Hair follicle dermal papilla cell (primary cell): ENCODE data around the gene SERF2. TPM values are rescaled to one million over a fixed set of nuclear protein-coding genes. Genes with fewer than 3 reads are reported as not detected.

Experiments
- small RNA-seq: library from RNA; depleted of rRNA; stranded (forward); fragments of <200 nt; gene quantifications from one replicate; pipeline ENCODE3, GENCODE V24; 2012
- total RNA-seq: library from RNA; depleted of rRNA; stranded (reverse); fragments of >200 nt; gene quantifications from 2 replicates; pipeline ENCODE4 v1.2.3, GENCODE V29; 2012

Gene SERF2
- total RNA-seq, result 274 and 621 TPM in 2 replicates

GRCh38 chr15:43791993-43792760 is at the start of gene SERF2:
Gene SERF2, plus strand, starts transcription at chr15:43792320. Its CDS starts 57 bp downstream, at chr15:43792377.

DNA sequence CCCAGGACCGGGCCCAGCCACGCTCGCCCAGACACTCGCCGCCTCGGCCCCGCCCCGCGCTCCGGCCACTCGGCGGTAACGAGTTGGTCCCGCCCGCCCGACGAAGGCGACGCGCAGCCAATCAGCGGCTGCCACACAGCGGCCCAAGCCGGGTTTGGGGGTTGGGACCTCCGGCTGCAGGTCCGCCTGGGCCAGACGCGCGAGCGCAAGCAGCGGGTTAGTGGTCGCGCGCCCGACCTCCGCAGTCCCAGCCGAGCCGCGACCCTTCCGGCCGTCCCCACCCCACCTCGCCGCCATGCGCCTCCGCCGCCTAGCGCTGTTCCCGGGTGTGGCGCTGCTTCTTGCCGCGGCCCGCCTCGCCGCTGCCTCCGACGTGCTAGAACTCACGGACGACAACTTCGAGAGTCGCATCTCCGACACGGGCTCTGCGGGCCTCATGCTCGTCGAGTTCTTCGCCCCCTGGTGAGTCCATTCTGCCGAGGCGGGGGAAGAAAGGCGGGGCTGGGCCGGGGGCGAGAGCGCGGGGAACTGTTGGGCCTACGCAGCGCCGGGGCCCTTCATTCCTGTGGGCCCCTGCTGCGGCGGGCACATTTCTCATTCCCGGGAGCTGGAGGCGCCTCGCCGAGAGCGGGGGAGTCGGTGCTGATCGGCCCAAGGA is 45.7 kb upstream of the SERF2 start, which contains the start of gene PDIA3:
TSS of gene PDIA3 (plus strand) at position 194 of the 658 bp plus-strand sequence. CDS start at position 296, 102 bp downstream.

GRCh38 chr15:43776718-43777266 is 15.3 kb upstream of the SERF2 start, which contains the start of gene ELL3:
Gene ELL3, minus strand, starts transcription at chr15:43776966. Its CDS starts 65 bp downstream, at chr15:43776901.

GRCh38 chr15:43799945-43800285 is 7.8 kb downstream of the SERF2 start, which contains the start of gene SERINC4:
Gene SERINC4, minus strand, starts transcription at chr15:43800220. Its CDS starts 234 bp downstream, at chr15:43799986.

GRCh38 chr15:43800286-43801141 is 8.4 kb downstream of the SERF2 start, which contains the start of gene HYPK:
Gene HYPK, plus strand, starts transcription at chr15:43800599. Its CDS starts 24 bp downstream, at chr15:43800623.

DNA sequence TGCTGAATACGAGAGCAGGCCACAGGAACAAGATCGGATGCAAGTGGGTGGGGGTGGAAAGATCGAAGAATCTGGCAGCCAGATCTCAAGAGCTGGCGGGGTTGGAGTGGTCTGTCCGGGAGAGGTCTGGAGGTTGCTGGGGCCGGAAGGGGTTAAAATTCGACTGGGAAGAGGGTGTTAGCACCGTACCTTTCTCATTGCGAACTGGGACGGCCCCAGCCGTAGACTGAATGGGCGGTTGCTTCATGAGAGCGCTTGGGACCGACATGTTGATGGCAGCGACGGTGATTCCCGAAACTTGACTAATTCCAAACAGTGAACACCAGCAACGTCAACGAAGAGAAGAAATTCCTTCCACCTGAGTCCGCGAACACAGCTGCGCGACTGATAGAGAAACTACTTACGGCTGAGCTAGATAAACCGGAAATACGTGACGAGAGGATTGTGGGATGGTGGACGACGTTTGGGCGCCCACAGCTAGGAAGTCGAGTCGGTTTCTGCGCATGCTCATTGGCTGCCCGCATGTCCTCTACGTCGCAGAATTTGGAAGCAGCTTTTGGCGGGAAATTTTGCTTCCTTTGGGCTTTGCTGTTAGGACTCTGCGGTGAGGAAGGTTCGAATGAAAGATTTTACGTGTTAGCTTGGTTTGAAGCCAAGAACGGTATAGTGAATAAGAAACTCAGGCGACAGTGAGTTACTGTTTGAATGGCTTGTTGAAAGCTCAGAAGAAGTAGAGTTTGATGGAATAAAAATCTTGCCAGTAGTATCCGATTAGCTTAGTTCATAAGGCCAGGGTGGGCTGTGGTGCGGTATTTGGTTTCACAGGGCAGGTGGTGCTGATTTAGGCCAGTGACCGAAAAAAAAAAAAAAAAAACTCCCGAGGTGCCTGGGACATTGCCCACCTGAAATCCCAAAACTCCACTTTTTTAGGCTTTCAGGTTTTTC is 32.5 kb downstream of the SERF2 start, which contains the start of gene MFAP1:
TSS of gene MFAP1 (minus strand) at position 389 of the 945 bp plus-strand sequence. CDS start at position 268, 121 bp downstream.

DNA sequence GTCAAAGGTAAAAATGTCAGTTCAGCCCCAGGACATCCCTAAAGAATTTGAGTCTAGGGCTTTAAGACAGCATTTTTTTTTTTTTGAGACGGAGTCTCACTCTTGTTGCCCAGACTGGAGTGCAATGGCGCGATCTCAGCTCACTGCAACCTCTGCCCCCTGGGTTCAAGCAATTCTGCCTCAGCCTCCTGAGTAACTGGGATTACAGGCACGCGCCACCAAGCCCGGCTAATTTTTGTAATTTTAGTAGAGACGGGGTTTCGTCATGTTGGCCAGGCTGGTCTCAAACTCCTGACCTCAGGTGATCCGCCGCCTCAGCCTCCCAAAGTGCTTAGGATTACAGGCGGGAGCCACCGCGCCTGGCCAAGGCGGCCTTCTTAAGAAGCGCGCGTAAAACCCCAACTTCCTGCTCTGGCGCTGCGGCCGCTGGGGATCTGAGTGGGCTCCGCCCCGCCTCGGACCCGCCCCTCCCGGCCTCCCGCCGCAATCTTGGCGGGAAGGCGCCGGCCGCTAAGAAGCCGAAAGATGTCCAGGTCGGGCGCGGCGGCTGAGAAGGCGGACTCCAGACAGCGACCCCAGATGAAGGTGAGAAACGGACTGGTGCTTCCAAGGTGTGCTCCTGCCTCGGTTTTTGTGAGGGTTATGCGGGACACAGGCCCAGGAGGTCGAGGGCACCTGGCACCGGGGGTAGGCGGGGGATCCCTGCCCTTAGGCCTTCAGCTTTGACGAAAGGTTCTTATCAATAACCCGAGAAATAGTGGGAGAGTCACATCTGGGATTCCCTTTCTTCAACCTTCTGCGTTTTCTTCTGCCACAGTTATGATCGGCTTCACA is 34.6 kb downstream of the SERF2 start, which contains the start of gene WDR76:
TSS of gene WDR76 (plus strand) at position 495 of the 834 bp plus-strand sequence. CDS start at position 526, 31 bp downstream.

Small RNA genes lying within 50 kb of the gene (small RNA-seq; reads per million reads assigned to genes)
- gene MIR1282, result not detected

Other genes starting within 250 kb of the SERF2 start
- 21.0 and 44.5 TPM in 2 replicates for gene PPIP5K1, start 202.1 kb upstream of the SERF2 start, total RNA-seq
- gene CKMT1B, start 198.3 kb upstream of the SERF2 start, total RNA-seq, result not detected in 2 replicates
- gene STRC, start 173.5 kb upstream of the SERF2 start, total RNA-seq, result under 0.01 TPM in 1 of 2 replicates, not detected in the other
- gene CATSPER2, start 143.5 kb upstream of the SERF2 start, total RNA-seq, result 0.24 and 0.65 TPM in 2 replicates
- gene CKMT1A, start 98.5 kb upstream of the SERF2 start, total RNA-seq, result not detected in 2 replicates
- gene PDIA3, start 45.9 kb upstream of the SERF2 start, total RNA-seq, result 159 and 163 TPM in 2 replicates
- 2.4 and 3.6 TPM in 2 replicates for gene ELL3, start 15.4 kb upstream of the SERF2 start, total RNA-seq
- gene SERINC4, start 7.9 kb downstream of the SERF2 start, total RNA-seq, result under 0.01 and 0.12 TPM in 2 replicates
- gene HYPK, start 8.3 kb downstream of the SERF2 start, total RNA-seq, result 5.7 and 6.3 TPM in 2 replicates
- gene MFAP1, start 32.4 kb downstream of the SERF2 start, total RNA-seq, result 11.9 and 14.3 TPM in 2 replicates
- 4.5 and 4.6 TPM in 2 replicates for gene WDR76, start 34.7 kb downstream of the SERF2 start, total RNA-seq